Lung (tissue), 12 donors: Measurements from ENCODE around the gene CYB561A3. TPM values are rescaled to one million over a fixed set of nuclear protein-coding genes. Genes with fewer than 3 reads are reported as not detected.

Source experiments
- ATAC-seq: fragments of 200-7000 bp; cut with Tn5 transposase; one replicate; pipeline ENCODE4 v1.9.1; 2020; ENCODE audit warnings: moderate number of reproducible peaks; ENCODE audit not compliant: insufficient read depth, low FRiP score
- DNase-seq, 3 donors: peaks; one replicate each; pipeline ENCODE4 v3.0.0-alpha.2; 2013 to 2017
- H3K27ac ChIP-seq, 2 donors: one replicate each; pipeline ENCODE4 v1.5.1; 2013; ENCODE audit warnings: mild to moderate bottlenecking in 2 of 2, moderate library complexity in 2 of 2, control low read depth in 1 of 2, inconsistent platforms in 1 of 2, low read depth in 1 of 2, low read length in 1 of 2
- H3K27me3 ChIP-seq, 3 donors: one replicate each; pipeline ENCODE4 v1.5.1; 2013; ENCODE audit warnings: low read length in 2 of 3; ENCODE audit not compliant: control insufficient read depth in 3 of 3, insufficient read depth in 3 of 3
- H3K36me3 ChIP-seq, 4 donors: one replicate each; pipeline ENCODE4 v1.5.1; 2013; ENCODE audit warnings: low read length in 4 of 4, mild to moderate bottlenecking in 1 of 4, moderate library complexity in 1 of 4; ENCODE audit not compliant: control insufficient read depth in 4 of 4, insufficient read depth in 4 of 4
- H3K4me1 ChIP-seq, 5 donors: one replicate each; pipeline ENCODE4 v1.5.1; 2013; ENCODE audit warnings: low read length in 5 of 5, mild to moderate bottlenecking in 2 of 5, moderate library complexity in 1 of 5; ENCODE audit not compliant: control insufficient read depth in 5 of 5, insufficient read depth in 5 of 5
- H3K4me3 ChIP-seq: one replicate; pipeline ENCODE4 v1.5.1; 2013; ENCODE audit warnings: mild to moderate bottlenecking, control low read depth, moderate library complexity
- H3K9ac ChIP-seq, 2 donors: one replicate each; pipeline ENCODE4 v1.5.1; 2013; ENCODE audit warnings: low read length in 2 of 2, control low read depth in 1 of 2; ENCODE audit not compliant: insufficient read depth in 1 of 2
- H3K9me3 ChIP-seq, 4 donors: one replicate each; pipeline ENCODE4 v1.5.1; 2013; ENCODE audit warnings: low read length in 3 of 4, mild to moderate bottlenecking in 1 of 4, moderate library complexity in 1 of 4; ENCODE audit not compliant: control insufficient read depth in 4 of 4, insufficient read depth in 3 of 4
- CTCF ChIP-seq: IDR thresholded peaks from 2 replicates; pipeline ENCODE4 v1.5.1; 2012; ENCODE audit warnings: mild to moderate bottlenecking; ENCODE audit errors: control extremely low read depth, extremely low read depth
- WGBS, 2 donors: extraction: QIAGEN DNeasy Blood & Tissue Kit; methylation state at CpG; one replicate each; pipeline ENCODE4 v1.1.7; 2013; 5-methylcytosine and 5-hydroxymethylcytosine counted together
- polyA plus RNA-seq, 2 donors: library from polyadenylated mRNA; stranded (reverse); fragments of 200-250 nt; gene quantifications; one replicate each; pipeline ENCODE4 v1.2.1, GENCODE V29; 2013
- total RNA-seq, 2 donors: library from RNA; depleted of rRNA in 1 of 2; stranded (reverse); fragments of >200 nt in 1 of 2; gene quantifications; one replicate each; pipeline ENCODE4 v1.2.1, GENCODE V29; 2014 to 2021
- donor health status: control.
- donor health status: control.
- donor health status: Bipolar disorder and iron deficiency.
- donor health status: healthy.
- donor health status: DM: yes; HTN: yes; CAD: no.

The CYB561A3 gene
- total and polyA plus RNA-seq, 4 donors: 20.8 to 51.3 (median 36.4) TPM

- peaks cover 0 to 7% (median under 1%) of the 10 kb centered on the region in 4 donors for H3K36me3 ChIP-seq
- DNase-seq (no peak), ATAC-seq (no peak)
- H3K4me1 ChIP-seq: no peaks in the 10 kb centered on the region
- no peak for TF ChIP-seq CTCF
- WGBS, 2 donors: 92 to 97% methylated on average over 6 of the region's 6 CpGs
- H3K27me3 ChIP-seq: no peaks in the 10 kb centered on the region
- no peaks in the 10 kb centered on the region for H3K9me3 ChIP-seq
- H3K4me3 ChIP-seq: no peak overlapping the region
- H3K9ac ChIP-seq: no peak overlapping the region
- H3K27ac ChIP-seq: no peak overlapping the region
These were observed 15.9 kb upstream of the CYB561A3 start for GRCh38 chr11:61377461-61378160.

GRCh38 chr11:61375761-61376108 lies 14.1 kb upstream of the CYB561A3 start:
- 82 to 94% methylated on average over 6 of the region's 6 CpGs for WGBS, 2 donors
- Histone ChIP-seq H3K27me3 (no peaks in the 10 kb centered on the region), H3K36me3 (peaks cover 0 to 8% (median under 1%) of the 10 kb centered on the region in 4 donors), H3K4me1 (no peaks in the 10 kb centered on the region), H3K9ac (no peak overlapping the region), H3K27ac (no peak overlapping the region), H3K4me3 (no peak overlapping the region), H3K9me3 (no peaks in the 10 kb centered on the region)
- ATAC-seq: no peak
- TF ChIP-seq CTCF: no peak
- DNase-seq: no peak

DNA sequence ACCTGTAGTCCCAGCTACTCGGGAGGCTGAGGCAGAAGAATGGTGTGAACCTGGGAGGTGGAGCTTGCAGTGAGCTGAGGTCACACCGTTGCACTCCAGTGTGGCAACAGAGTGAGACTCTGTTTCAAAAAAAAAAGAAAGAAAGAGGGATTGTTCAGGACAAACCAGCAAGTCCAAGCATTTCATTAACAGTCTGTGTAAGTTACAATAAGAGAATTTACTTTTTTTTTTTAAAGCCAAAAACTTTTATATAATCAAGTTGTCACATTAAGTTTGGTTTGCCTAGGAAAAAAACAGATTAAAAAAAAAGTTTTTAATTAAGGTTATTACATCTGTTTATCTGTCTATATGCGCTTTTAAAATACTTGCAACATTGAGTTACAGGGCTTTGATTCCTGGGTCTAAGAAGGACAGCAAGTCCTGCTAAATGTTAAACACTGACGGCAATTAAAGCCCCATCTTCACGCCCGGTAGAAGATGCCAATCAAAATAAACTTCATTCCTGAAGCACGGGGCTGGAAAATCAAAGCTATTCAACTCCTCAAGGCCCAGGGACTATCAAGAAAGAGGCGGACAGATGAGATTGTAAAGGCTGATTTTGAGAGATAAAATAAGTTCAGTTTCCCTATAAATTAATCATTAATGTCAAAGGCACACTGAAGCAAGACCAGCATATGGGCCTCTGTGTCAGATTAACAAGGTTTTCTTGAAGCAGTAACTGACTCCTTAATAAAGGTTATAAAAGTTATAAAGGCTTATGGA lies 11.2 kb upstream of the CYB561A3 start:
- Histone ChIP-seq H3K9me3 (peaks cover 0 to 2% (median 0%) of the 10 kb centered on the region in 4 donors), H3K9ac (no peak overlapping the region), H3K36me3 (peaks cover 0 to 22% (median 10%) of the 10 kb centered on the region in 4 donors), H3K27ac (no peak overlapping the region), H3K4me1 (peaks cover 0 to 18% (median 0%) of the 10 kb centered on the region in 5 donors), H3K4me3 (no peak overlapping the region), H3K27me3 (no peaks in the 10 kb centered on the region)
- no peak for DNase-seq
- no peak for TF ChIP-seq CTCF
- WGBS, 2 donors: 92 to 96% methylated on average over 8 of the region's 8 CpGs
- ATAC-seq: no peak
